IMR-90 (cell line): ENCODE results near the gene ARF6. TPM values are rescaled to one million over a fixed set of nuclear protein-coding genes. Genes with fewer than 3 reads are reported as not detected.
A peak's percentile ranks its signal among the peaks of the same experiment; 100 is the strongest.
"Not testable (repeated sequence)": the region's sequence is repeated elsewhere in the genome, so short reads cannot be mapped to it uniquely, and the experiment has no call there.

ENCODE experiments used
- ATAC-seq: fragments of 200-7000 bp; cut with Tn5 transposase; 2 replicates; pipeline ENCODE4 v1.9.1; 2020; ENCODE audit warnings: low read depth, mild to moderate bottlenecking, moderate library complexity
- BruUV-seq: library from RNA; stranded (reverse); fragments of 400-500 nt; replicated peaks from 2 replicates; lab custom pipeline; 2021; lab: Mats Ljungman, UMichigan
- CTCF ChIA-PET: fragments of 300-600 bp; formaldehyde crosslinking; extraction: SDS; loops from one replicate; lab custom pipeline; 2021; ENCODE audit warnings: antibody characterized with exemption; lab: Yijun Ruan, JAX
- POLR2A ChIA-PET: fragments of 300-600 bp; sonication (Branson Sonifier 250); formaldehyde crosslinking; loops from one replicate; lab custom pipeline; 2022; ENCODE audit warnings: antibody characterized with exemption; ENCODE audit not compliant: unreplicated experiment; lab: Charles Lee
- DNase-seq: peaks from one replicate; pipeline ENCODE4 v3.0.0; 2013
- H2AFZ ChIP-seq: replicated peaks from 2 replicates; pipeline ENCODE3; 2013; ENCODE audit warnings: low read length, mild to moderate bottlenecking; ENCODE audit not compliant: poor library complexity
- H2AK5ac ChIP-seq: 2 replicates; pipeline ENCODE4 v1.6.1; 2013; ENCODE audit warnings: low read depth, low read length, inconsistent platforms
- H2AK9ac ChIP-seq: replicated peaks from 2 replicates; pipeline ENCODE3; 2013; ENCODE audit warnings: mild to moderate bottlenecking, low read depth, low read length, moderate library complexity; ENCODE audit not compliant: poor library complexity
- H2BK120ac ChIP-seq: 2 replicates; pipeline ENCODE4 v1.6.1; 2013; ENCODE audit warnings: low read depth, low read length, inconsistent platforms
- H2BK15ac ChIP-seq: 3 replicates; pipeline ENCODE4 v1.6.1; 2013; ENCODE audit warnings: low read depth, low read length, inconsistent platforms
- H2BK20ac ChIP-seq: 2 replicates; pipeline ENCODE4 v1.6.1; 2013; ENCODE audit warnings: low read depth, mild to moderate bottlenecking, inconsistent platforms, low read length, moderate library complexity
- H2BK5ac ChIP-seq: 2 replicates; pipeline ENCODE4 v1.6.1; 2013; ENCODE audit warnings: mild to moderate bottlenecking, low read depth, low read length, inconsistent platforms; ENCODE audit not compliant: poor library complexity, severe bottlenecking
- H3K14ac ChIP-seq: replicated peaks from 2 replicates; pipeline ENCODE4 v1.6.1; 2013; ENCODE audit warnings: low read depth, low read length, inconsistent platforms
- H3K18ac ChIP-seq: 2 replicates; pipeline ENCODE4 v1.6.1; 2013; ENCODE audit warnings: low read depth, low read length, control low read depth
- H3K23ac ChIP-seq: 2 replicates; pipeline ENCODE4 v1.6.1; 2013; ENCODE audit warnings: low read depth, low read length, inconsistent platforms
- H3K27ac ChIP-seq: 2 replicates; pipeline ENCODE4 v1.5.1; 2013; ENCODE audit warnings: mild to moderate bottlenecking, control low read depth, low read length; ENCODE audit not compliant: insufficient read depth
- H3K27me3 ChIP-seq: 2 replicates; pipeline ENCODE4 v1.6.1; 2013; ENCODE audit warnings: low read length; ENCODE audit not compliant: control insufficient read depth, insufficient read depth
- H3K36me3 ChIP-seq: 2 replicates; pipeline ENCODE4 v1.6.1; 2013; ENCODE audit warnings: low read length, mixed read lengths; ENCODE audit not compliant: control insufficient read depth, insufficient read depth
- H3K4ac ChIP-seq: 2 replicates; pipeline ENCODE4 v1.6.1; 2013; ENCODE audit warnings: low read depth, low read length, inconsistent platforms
- H3K4me1 ChIP-seq: 2 replicates; pipeline ENCODE4 v1.6.1; 2013; ENCODE audit warnings: low read length, mixed read lengths; ENCODE audit not compliant: control insufficient read depth, insufficient read depth
- H3K4me2 ChIP-seq: 2 replicates; pipeline ENCODE4 v1.6.1; 2013; ENCODE audit warnings: low read depth, mild to moderate bottlenecking, control low read depth, low read length, moderate library complexity
- H3K4me3 ChIP-seq: 2 replicates; pipeline ENCODE4 v1.5.1; 2013; ENCODE audit warnings: low read depth, mild to moderate bottlenecking, control low read depth, low read length, moderate library complexity; ENCODE audit not compliant: insufficient read depth
- H3K56ac ChIP-seq: 2 replicates; pipeline ENCODE4 v1.6.1; 2013; ENCODE audit warnings: low read length, inconsistent platforms; ENCODE audit not compliant: insufficient read depth; ENCODE audit errors: extremely low read depth
- H3K79me1 ChIP-seq, 2 experiments: 2 replicates each; pipeline ENCODE4 v1.6.1; 2013; ENCODE audit warnings: low read length in 2 of 2, inconsistent platforms in 1 of 2, low read depth in 1 of 2
- H3K9ac ChIP-seq: 2 replicates; pipeline ENCODE4 v1.6.1; 2013; ENCODE audit warnings: low read depth, low read length, control low read depth
- H3K9me1 ChIP-seq: 2 replicates; pipeline ENCODE4 v1.6.1; 2013; ENCODE audit warnings: low read length, inconsistent platforms; ENCODE audit not compliant: insufficient read depth
- H3K9me3 ChIP-seq: 2 replicates; pipeline ENCODE4 v1.6.1; 2013; ENCODE audit warnings: low read length; ENCODE audit not compliant: control insufficient read depth, insufficient read depth
- H4K20me1 ChIP-seq: 2 replicates; pipeline ENCODE4 v1.6.1; 2013; ENCODE audit warnings: low read length, inconsistent platforms; ENCODE audit not compliant: insufficient read depth
- H4K5ac ChIP-seq: 2 replicates; pipeline ENCODE4 v1.6.1; 2013; ENCODE audit warnings: mild to moderate bottlenecking, low read depth, low read length, control low read depth
- H4K8ac ChIP-seq, 2 experiments: 2 replicates each; pipeline ENCODE4 v1.6.1; 2013; ENCODE audit warnings: low read depth in 2 of 2, low read length in 2 of 2, control low read depth in 1 of 2, inconsistent platforms in 1 of 2
- H4K91ac ChIP-seq: 2 replicates; pipeline ENCODE4 v1.6.1; 2013; ENCODE audit warnings: low read depth, low read length, inconsistent platforms; ENCODE audit not compliant: insufficient read depth
- CEBPB ChIP-seq: IDR thresholded peaks from 2 replicates; pipeline ENCODE4 v1.6.1; 2012; ENCODE audit warnings: low read depth, low read length, improper control_type of control experiment
- WGBS, 2 experiments: methylation state at CpG; one replicate each; pipeline versions ENCODE4 v1.1.5 to v1.1.7; 2013; ENCODE audit warnings: missing lambda C conversion rate in 2 of 2; ENCODE audit not compliant: insufficient read length in 1 of 2; ENCODE audit errors: extremely low coverage in 2 of 2; 5-methylcytosine and 5-hydroxymethylcytosine counted together
- dilution Hi-C: fragments of 300-500 bp; cut with HindIII; formaldehyde crosslinking; loops from one replicate; pipeline ENCODE4 v1.14.3; 2018; ENCODE audit warnings: low sequenced_read_pairs; ENCODE audit not compliant: unreplicated experiment
- in situ Hi-C: fragments of 300-500 bp; cut with MboI; formaldehyde crosslinking; loops from 3 replicates; pipeline ENCODE4 v1.14.3; 2019; ENCODE audit warnings: low sequenced_read_pairs, inconsistent platforms, mixed read lengths
- intact Hi-C: fragments of 100-400 bp; cut with micrococcal nuclease; formaldehyde crosslinking; loops from 2 replicates; pipeline ENCODE4 v1.10.0; 2022
- polyA plus RNA-seq, 3 experiments: library from polyadenylated mRNA; depleted of rRNA; stranded (reverse); fragments of >200 nt; gene quantifications; 2 replicates each; pipeline ENCODE4 v1.2.3, GENCODE V29; 2012; ENCODE audit warnings: low replicate concordance in 1 of 3
- total RNA-seq: library from RNA; depleted of rRNA; stranded (reverse); fragments of >200 nt; gene quantifications from 2 replicates; pipeline ENCODE4 v1.2.3, GENCODE V29; 2012

The ARF6 gene
- total and polyA plus RNA-seq, 2 of the 4 experiments (the other 2 are of a cell fraction) = 32.1 to 40.1 TPM

GRCh38 chr14:49894214-49895107 is 1.6 kb downstream of the ARF6 start:
- Histone ChIP-seq H3K14ac (peak overlapping the region; percentile 66), H3K79me1 (peaks cover 10 to 23% of the 10 kb centered on the region in 2 experiments), H3K23ac (peak overlapping the region; percentile 69), H3K4me2 (peak overlapping the region; percentile 85), H2BK5ac (peak overlapping the region; percentile 87), H4K8ac (peak overlapping the region; percentile 70 to 88; a peak in 2 of 4 replicates), H4K91ac (peak overlapping the region; percentile 72; the same call in 1 of the 2 replicates), H4K5ac (peak overlapping the region; percentile 62), H3K9ac (peak overlapping the region; percentile 95), H3K56ac (peak overlapping the region; percentile 72), H3K4ac (peak overlapping the region; percentile 76), H4K20me1 (peaks cover 48% of the 10 kb centered on the region), H3K27ac (peak overlapping the region; percentile 94), H3K4me3 (peak overlapping the region; percentile 84), H2AK5ac (peak overlapping the region; percentile 93; the same call in 1 of the 2 replicates)
- H2AK9ac ChIP-seq, H2BK120ac ChIP-seq, H3K36me3 ChIP-seq, H3K27me3 ChIP-seq, H3K4me1 ChIP-seq, in situ Hi-C loops, H2BK15ac ChIP-seq, POLR2A ChIA-PET, H2BK20ac ChIP-seq, dilution Hi-C loops, H3K9me1 ChIP-seq, H2AFZ ChIP-seq, ATAC-seq, DNase-seq, H3K18ac ChIP-seq, H3K9me3 ChIP-seq, BruUV-seq: not testable (repeated sequence)
- WGBS, 2 experiments = no CpG with 5 or more reads among the region's 8 CpGs
- intact Hi-C loops = loop anchor here (2.0 kb wide), 1 partner anchor 106 kb away; no protein-coding TSS in a partner anchor
- CTCF ChIA-PET = interaction anchor here (0.6 kb wide), 1 partner anchor 12 kb away, joined by 3 read pairs; no protein-coding TSS in a partner anchor
- TF ChIP-seq CEBPB = peak; percentile 63
